ENCODE data around the gene SUCLG2. TPM values are rescaled to one million over a fixed set of nuclear protein-coding genes. Genes with fewer than 3 reads are reported as not detected.
"Not testable (repeated sequence)": the region's sequence is repeated elsewhere in the genome, so short reads cannot be mapped to it uniquely, and the experiment has no call there.

The SUCLG2 gene
- total and polyA plus RNA-seq, 4 donors: 38.2 to 71.9 (median 44.5) TPM

GRCh38 chr3:67557848-67558355, 96.5 kb downstream of the SUCLG2 start:
- intact Hi-C loops (cut with DNase I): no loop called here
- Histone ChIP-seq H3K4me1 (ENCODE audit: control insufficient read depth in 1 of 2, insufficient read depth in 2 of 2, low read length in 2 of 2) (no peaks in the 10 kb centered on the region), H3K4me3 (ENCODE audit: low read length in 2 of 2) (no peak overlapping the region), H3K27me3 (ENCODE audit: control insufficient read depth in 1 of 2, insufficient read depth in 2 of 2, low read length in 1 of 2) (no peaks in the 10 kb centered on the region), H3K27ac (ENCODE audit: low read depth in 1 of 2, low read length in 2 of 2) (no peak overlapping the region), H3K36me3 (ENCODE audit: control insufficient read depth in 1 of 2, insufficient read depth in 2 of 2, low read length in 1 of 2) (peaks cover 0 to 2% of the 10 kb centered on the region in 2 donors), H3K9me3 (ENCODE audit: control insufficient read depth, low read length) (no peaks in the 10 kb centered on the region)
- ATAC-seq (ENCODE audit: low FRiP score) (no peak), DNase-seq (no peak)
- 86 to 89% methylated on average over 3 of the region's 3 CpGs for WGBS, 2 donors

- no peak for ATAC-seq (ENCODE audit: low FRiP score)
- Histone ChIP-seq H3K9me3 (ENCODE audit: control insufficient read depth, low read length) (no peaks in the 10 kb centered on the region), H3K4me3 (ENCODE audit: low read length in 2 of 2) (no peak overlapping the region), H3K27me3 (ENCODE audit: control insufficient read depth in 1 of 2, insufficient read depth in 2 of 2, low read length in 1 of 2) (no peaks in the 10 kb centered on the region), H3K27ac (ENCODE audit: low read depth in 1 of 2, low read length in 2 of 2) (no peak overlapping the region), H3K4me1 (ENCODE audit: control insufficient read depth in 1 of 2, insufficient read depth in 2 of 2, low read length in 2 of 2) (no peaks in the 10 kb centered on the region), H3K36me3 (ENCODE audit: control insufficient read depth in 1 of 2, insufficient read depth in 2 of 2, low read length in 1 of 2) (peaks cover 0 to 7% of the 10 kb centered on the region in 2 donors)
- 75 to 80% methylated on average over 6 of the region's 6 CpGs for WGBS, 2 donors
- DNase-seq: no peak
- intact Hi-C loops (cut with DNase I): no loop called here
These were observed 102.9 kb downstream of the SUCLG2 start for GRCh38 chr3:67551361-67552016.

GRCh38 chr3:67550541-67550940, 103.9 kb downstream of the SUCLG2 start:
- intact Hi-C loops (cut with DNase I): no loop called here
- ATAC-seq (ENCODE audit: low FRiP score) (no peak), DNase-seq (no peak)
- Histone ChIP-seq H3K27ac (ENCODE audit: low read depth in 1 of 2, low read length in 2 of 2) (no peak overlapping the region), H3K4me1 (ENCODE audit: control insufficient read depth in 1 of 2, insufficient read depth in 2 of 2, low read length in 2 of 2) (no peaks in the 10 kb centered on the region), H3K27me3 (ENCODE audit: control insufficient read depth in 1 of 2, insufficient read depth in 2 of 2, low read length in 1 of 2) (no peaks in the 10 kb centered on the region), H3K9me3 (ENCODE audit: control insufficient read depth, low read length) (no peaks in the 10 kb centered on the region), H3K36me3 (ENCODE audit: control insufficient read depth in 1 of 2, insufficient read depth in 2 of 2, low read length in 1 of 2) (peaks cover 0 to 7% of the 10 kb centered on the region in 2 donors), H3K4me3 (ENCODE audit: low read length in 2 of 2) (no peak overlapping the region)
- 90 to 92% methylated on average over 7 of the region's 7 CpGs for WGBS, 2 donors

GRCh38 chr3:67542502-67543250, 111.7 kb downstream of the SUCLG2 start:
- H3K9me3 ChIP-seq (ENCODE audit: control insufficient read depth, low read length); H3K4me1 ChIP-seq (ENCODE audit: control insufficient read depth in 1 of 2, insufficient read depth in 2 of 2, low read length in 2 of 2); H3K27me3 ChIP-seq (ENCODE audit: control insufficient read depth in 1 of 2, insufficient read depth in 2 of 2, low read length in 1 of 2); H3K36me3 ChIP-seq (ENCODE audit: control insufficient read depth in 1 of 2, insufficient read depth in 2 of 2, low read length in 1 of 2); ATAC-seq (ENCODE audit: low FRiP score); H3K27ac ChIP-seq (ENCODE audit: low read depth in 1 of 2, low read length in 2 of 2); DNase-seq; H3K4me3 ChIP-seq (ENCODE audit: low read length in 2 of 2); intact Hi-C loops (cut with DNase I): not testable (repeated sequence)
- 98 to 99% methylated on average over 3 of the region's 3 CpGs for WGBS, 2 donors

GRCh38 chr3:67540198-67540894, 114.1 kb downstream of the SUCLG2 start:
- Histone ChIP-seq H3K27me3 (ENCODE audit: control insufficient read depth in 1 of 2, insufficient read depth in 2 of 2, low read length in 1 of 2) (no peaks in the 10 kb centered on the region), H3K4me1 (ENCODE audit: control insufficient read depth in 1 of 2, insufficient read depth in 2 of 2, low read length in 2 of 2) (no peaks in the 10 kb centered on the region), H3K9me3 (ENCODE audit: control insufficient read depth, low read length) (no peaks in the 10 kb centered on the region), H3K36me3 (ENCODE audit: control insufficient read depth in 1 of 2, insufficient read depth in 2 of 2, low read length in 1 of 2) (no peaks in the 10 kb centered on the region), H3K27ac (ENCODE audit: low read depth in 1 of 2, low read length in 2 of 2) (no peak overlapping the region), H3K4me3 (ENCODE audit: low read length in 2 of 2) (no peak overlapping the region)
- WGBS, 2 donors: 79 to 86% methylated on average over 8 of the region's 8 CpGs
- intact Hi-C loops (cut with DNase I): no loop called here
- ATAC-seq (ENCODE audit: low FRiP score) (no peak), DNase-seq (no peak)

- intact Hi-C loops (cut with DNase I); H3K4me3 ChIP-seq (ENCODE audit: low read length in 2 of 2); H3K4me1 ChIP-seq (ENCODE audit: control insufficient read depth in 1 of 2, insufficient read depth in 2 of 2, low read length in 2 of 2); ATAC-seq (ENCODE audit: low FRiP score); DNase-seq; H3K36me3 ChIP-seq (ENCODE audit: control insufficient read depth in 1 of 2, insufficient read depth in 2 of 2, low read length in 1 of 2); H3K9me3 ChIP-seq (ENCODE audit: control insufficient read depth, low read length); H3K27ac ChIP-seq (ENCODE audit: low read depth in 1 of 2, low read length in 2 of 2); H3K27me3 ChIP-seq (ENCODE audit: control insufficient read depth in 1 of 2, insufficient read depth in 2 of 2, low read length in 1 of 2): not testable (repeated sequence)
- 98% methylated on average over 4 of the region's 4 CpGs for WGBS, 2 donors
These were observed 117.2 kb downstream of the SUCLG2 start for GRCh38 chr3:67537203-67537602.

- 82% methylated on average over 3 of the region's 3 CpGs for WGBS, 2 donors
These were observed 119.4 kb downstream of the SUCLG2 start for GRCh38 chr3:67535006-67535405.

GRCh38 chr3:67534594-67534993, 119.8 kb downstream of the SUCLG2 start:
- no peaks in the 10 kb centered on the region for H3K36me3 ChIP-seq (ENCODE audit: control insufficient read depth in 1 of 2, insufficient read depth in 2 of 2, low read length in 1 of 2)
- H3K9me3 ChIP-seq (ENCODE audit: control insufficient read depth, low read length): no peaks in the 10 kb centered on the region
- no peaks in the 10 kb centered on the region for H3K27me3 ChIP-seq (ENCODE audit: control insufficient read depth in 1 of 2, insufficient read depth in 2 of 2, low read length in 1 of 2)
- no peak overlapping the region for H3K4me3 ChIP-seq (ENCODE audit: low read length in 2 of 2)
- no peak overlapping the region for H3K27ac ChIP-seq (ENCODE audit: low read depth in 1 of 2, low read length in 2 of 2)
- DNase-seq: no peak
- intact Hi-C loops (cut with DNase I): no loop called here
- no peak for ATAC-seq (ENCODE audit: low FRiP score)
- H3K4me1 ChIP-seq (ENCODE audit: control insufficient read depth in 1 of 2, insufficient read depth in 2 of 2, low read length in 2 of 2): no peaks in the 10 kb centered on the region

More at GRCh38 chr3:67535006-67535405, 119.4 kb downstream of the SUCLG2 start:
- no peak overlapping the region for H3K27ac ChIP-seq (ENCODE audit: low read depth in 1 of 2, low read length in 2 of 2)
- no peaks in the 10 kb centered on the region for H3K4me1 ChIP-seq (ENCODE audit: control insufficient read depth in 1 of 2, insufficient read depth in 2 of 2, low read length in 2 of 2)
- ATAC-seq (ENCODE audit: low FRiP score) (no peak), DNase-seq (no peak)
- H3K4me3 ChIP-seq (ENCODE audit: low read length in 2 of 2): no peak overlapping the region
- H3K36me3 ChIP-seq (ENCODE audit: control insufficient read depth in 1 of 2, insufficient read depth in 2 of 2, low read length in 1 of 2): no peaks in the 10 kb centered on the region
- no peaks in the 10 kb centered on the region for H3K9me3 ChIP-seq (ENCODE audit: control insufficient read depth, low read length)
- no peaks in the 10 kb centered on the region for H3K27me3 ChIP-seq (ENCODE audit: control insufficient read depth in 1 of 2, insufficient read depth in 2 of 2, low read length in 1 of 2)
- intact Hi-C loops (cut with DNase I): no loop called here

Measured in aorta (tissue), 5 donors.